ENCODE measurements around the gene PCDH9. TPM values are rescaled to one million over a fixed set of nuclear protein-coding genes. Genes with fewer than 3 reads are reported as not detected.

The PCDH9 gene
- total and polyA plus RNA-seq, 12 donors, result 2.9 to 32.0 (median 15.4) TPM

GRCh38 chr13:66965181-66965580, 265.0 kb downstream of the PCDH9 start:
- TF ChIP-seq CTCF (IDR thresholded peaks at IDR 0.05), result no peak
- Histone ChIP-seq H3K9me3 (no peaks in the 10 kb centered on the region), H3K27me3 (no peaks in the 10 kb centered on the region), H3K4me1 (no peaks in the 10 kb centered on the region), H3K27ac (no peak overlapping the region), H3K36me3 (no peaks in the 10 kb centered on the region), H3K4me3 (no peak overlapping the region)
- DNase-seq (no peak), ATAC-seq (no peak)
- WGBS, 2 donors, result 60 to 70% methylated on average over 1 of the region's 1 CpG
- intact Hi-C loops (cut with DNase I), result no loop called here

GRCh38 chr13:66962953-66963352, 267.2 kb downstream of the PCDH9 start:
- TF ChIP-seq CTCF (IDR thresholded peaks at IDR 0.05), result no peak
- H3K36me3 ChIP-seq, result no peaks in the 10 kb centered on the region
- DNase-seq, result no peak
- ATAC-seq, result no peak
- intact Hi-C loops (cut with DNase I), result no loop called here
- no peaks in the 10 kb centered on the region for H3K27me3 ChIP-seq
- H3K4me1 ChIP-seq, result no peaks in the 10 kb centered on the region
- WGBS, 2 donors, result 82 to 90% methylated on average over 4 of the region's 4 CpGs
- no peak overlapping the region for H3K4me3 ChIP-seq
- H3K27ac ChIP-seq, result no peak overlapping the region
- no peaks in the 10 kb centered on the region for H3K9me3 ChIP-seq

GRCh38 chr13:66958611-66959010, 271.5 kb downstream of the PCDH9 start:
- H3K4me1 ChIP-seq, result no peaks in the 10 kb centered on the region
- no peak overlapping the region for H3K4me3 ChIP-seq
- H3K27ac ChIP-seq, result no peak overlapping the region
- intact Hi-C loops (cut with DNase I), result no loop called here
- 73 to 78% methylated on average over 3 of the region's 3 CpGs for WGBS, 2 donors
- TF ChIP-seq CTCF (IDR thresholded peaks at IDR 0.05), result no peak
- H3K27me3 ChIP-seq, result no peaks in the 10 kb centered on the region
- DNase-seq (no peak), ATAC-seq (no peak)
- no peaks in the 10 kb centered on the region for H3K9me3 ChIP-seq
- no peaks in the 10 kb centered on the region for H3K36me3 ChIP-seq

- no peaks in the 10 kb centered on the region for H3K4me1 ChIP-seq
- no peak for TF ChIP-seq CTCF (IDR thresholded peaks at IDR 0.05)
- DNase-seq (no peak), ATAC-seq (no peak)
- no peaks in the 10 kb centered on the region for H3K36me3 ChIP-seq
- H3K9me3 ChIP-seq, result no peaks in the 10 kb centered on the region
- H3K27ac ChIP-seq, result no peak overlapping the region
- intact Hi-C loops (cut with DNase I), result no loop called here
- 96 to 98% methylated on average over 4 of the region's 4 CpGs for WGBS, 2 donors
- H3K27me3 ChIP-seq, result no peaks in the 10 kb centered on the region
- no peak overlapping the region for H3K4me3 ChIP-seq
These were observed 277.6 kb downstream of the PCDH9 start for GRCh38 chr13:66952507-66952906.

- no peak for ATAC-seq
- H3K36me3 ChIP-seq, result no peaks in the 10 kb centered on the region
- H3K4me3 ChIP-seq, result no peak overlapping the region
- no peaks in the 10 kb centered on the region for H3K4me1 ChIP-seq
- intact Hi-C loops (cut with DNase I), result no loop called here
- TF ChIP-seq CTCF (IDR thresholded peaks at IDR 0.05), result no peak
- WGBS, 2 donors, result 88 to 98% methylated on average over 2 of the region's 2 CpGs
- no peaks in the 10 kb centered on the region for H3K9me3 ChIP-seq
- H3K27ac ChIP-seq, result no peak overlapping the region
- H3K27me3 ChIP-seq, result no peaks in the 10 kb centered on the region
- no peak for DNase-seq
These were observed 278.7 kb downstream of the PCDH9 start for GRCh38 chr13:66951426-66951825.
